ENCODE measurements around the gene RRH. TPM values are rescaled to one million over a fixed set of nuclear protein-coding genes. Genes with fewer than 3 reads are reported as not detected.

The RRH gene
- total and polyA plus RNA-seq, 2 of the 13 experiments (the other 11 are each of a cell fraction or from before 2014, with no cell fraction given), result 0.07 to 0.17 TPM

GRCh38 chr4:109870061-109870460, 42.3 kb downstream of the RRH start (continued):
- TF ChIP-seq ZHX2 (IDR thresholded peaks at IDR 0.05; ENCODE audit: low read depth) (no peak), ZHX2 (CRISPR knock-in tag; IDR thresholded peaks at IDR 0.05; ENCODE audit: borderline replicate concordance) (no peak), PITX1 (CRISPR knock-in tag; IDR thresholded peaks at IDR 0.05) (no peak), ZNF350 (CRISPR knock-in tag; IDR thresholded peaks at IDR 0.05; ENCODE audit: borderline replicate concordance, low read depth) (no peak), KDM1A (CRISPR knock-in tag; IDR thresholded peaks at IDR 0.05) (no peak), ZNF713 (CRISPR knock-in tag; IDR thresholded peaks at IDR 0.05) (no peak)

- Histone ChIP-seq H3K79me2 (ENCODE audit: insufficient read depth, low read length) (no peaks in the 10 kb centered on the region), H2AFZ (ENCODE audit: low read length) (no peak overlapping the region), H3K27me3 (ENCODE audit: control insufficient read depth in 1 of 2, insufficient read depth in 2 of 2, low read length in 2 of 2) (peaks cover 0 to 8% of the 10 kb centered on the region in 2 experiments; a peak in 1 of 5 replicates), H3K27ac (ENCODE audit: extremely low read length, insufficient read depth, low read length) (no peak overlapping the region), H3K4me2 (ENCODE audit: low read depth, low read length) (no peak overlapping the region), H3K4me1 (ENCODE audit: insufficient read depth, low read length) (no peaks in the 10 kb centered on the region), H3K9me3 (ENCODE audit: low read length) (no peaks in the 10 kb centered on the region), H3K4me3 (replicated peaks in 1 of 3; ENCODE audit: insufficient read depth in 1 of 3, low read depth in 2 of 3, low read length in 3 of 3) (no peak overlapping the region), H3K9ac (ENCODE audit: insufficient read depth, low read depth, low read length) (no peak overlapping the region), H3K36me3 (replicated peaks in 1 of 2; ENCODE audit: control insufficient read depth in 1 of 2, insufficient read depth in 2 of 2, low read length in 2 of 2) (no peaks in the 10 kb centered on the region), H4K20me1 (ENCODE audit: insufficient read depth, low read length) (no peaks in the 10 kb centered on the region)
- 17% methylated on average over 2 of the region's 2 CpGs for WGBS (ENCODE audit: low lambda C conversion rate)
- no peak for FAIRE-seq
- CTCF ChIA-PET (ENCODE audit: low intra/inter-chr PET ratio, low total read pairs), result no interaction called here
- no TSS peak for BruUV-seq (replicated peaks)
- in situ Hi-C loops (cut with HindIII; ENCODE audit: extremely low pct_ligation_motif_present, low pct_unique_long_range_greater_than_20kb), result no loop called here
- intact Hi-C loops (cut with micrococcal nuclease; ENCODE audit: unreplicated experiment), result no loop called here
- no peak for ATAC-seq
- DNase-seq (ENCODE audit: low spot score), result no peak
- POLR2A ChIA-PET, result no interaction called here
- TF ChIP-seq PRDM4 (CRISPR knock-in tag; IDR thresholded peaks at IDR 0.05; ENCODE audit: borderline replicate concordance) (no peak), ZNF180 (CRISPR knock-in tag; IDR thresholded peaks at IDR 0.05; ENCODE audit: borderline replicate concordance, low read depth) (no peak), IKZF1 (IDR thresholded peaks at IDR 0.05) (no peak), ISX (CRISPR knock-in tag; conservative IDR thresholded peaks at IDR 0.05) (no peak), FOXP4 (CRISPR knock-in tag; IDR thresholded peaks at IDR 0.05) (no peak), CREBL2 (CRISPR knock-in tag; IDR thresholded peaks at IDR 0.05; ENCODE audit: borderline replicate concordance) (no peak), ZNF777 (CRISPR knock-in tag; IDR thresholded peaks at IDR 0.05) (no peak), ZNF781 (CRISPR knock-in tag; IDR thresholded peaks at IDR 0.05; ENCODE audit: borderline replicate concordance, not compliant biosample characterization) (no peak)
These were observed 44.3 kb downstream of the RRH start for GRCh38 chr4:109872065-109872464.
